ENCODE data around the gene NFXL1. TPM values are rescaled to one million over a fixed set of nuclear protein-coding genes. Genes with fewer than 3 reads are reported as not detected.

NFXL1 gene
- polyA plus RNA-seq, 1 donor = 8.4 TPM

GRCh38 chr4:47831026-47831679, 83.2 kb downstream of the NFXL1 start:
- DNase-seq (ENCODE audit: low read depth) = no peak

GRCh38 chr4:47830265-47831025, 83.9 kb downstream of the NFXL1 start:
- DNase-seq (ENCODE audit: low read depth) = no peak

GRCh38 chr4:47829438-47829837, 84.9 kb downstream of the NFXL1 start:
- DNase-seq (ENCODE audit: low read depth) = no peak

GRCh38 chr4:47827343-47828047, 86.9 kb downstream of the NFXL1 start:
- DNase-seq (ENCODE audit: low read depth) = no peak

- DNase-seq (ENCODE audit: low read depth) = no peak
These were observed 89.5 kb downstream of the NFXL1 start for GRCh38 chr4:47824840-47825239.

- DNase-seq (ENCODE audit: low read depth) = no peak
These were observed 95.2 kb downstream of the NFXL1 start for GRCh38 chr4:47819178-47819577.

GRCh38 chr4:47817275-47817674, 97.1 kb downstream of the NFXL1 start:
- DNase-seq (ENCODE audit: low read depth) = no peak

- DNase-seq (ENCODE audit: low read depth) = no peak
These were observed 97.6 kb downstream of the NFXL1 start for GRCh38 chr4:47816748-47817147.

GRCh38 chr4:47814618-47815295, 99.6 kb downstream of the NFXL1 start:
- no peak for DNase-seq (ENCODE audit: low read depth)

- no peak for DNase-seq (ENCODE audit: low read depth)
These were observed 104.7 kb downstream of the NFXL1 start for GRCh38 chr4:47809654-47810203.

- DNase-seq (ENCODE audit: low read depth) = no peak
These were observed 109.8 kb downstream of the NFXL1 start for GRCh38 chr4:47804598-47804997.

- no peak for DNase-seq (ENCODE audit: low read depth)
These were observed 112.8 kb downstream of the NFXL1 start for GRCh38 chr4:47801481-47802002.

GRCh38 chr4:47798165-47798564, 116.2 kb downstream of the NFXL1 start:
- DNase-seq (ENCODE audit: low read depth) = no peak

Other genes with a start within 250 kb of the NFXL1 start
- 1.4 TPM for gene CORIN, start 76.5 kb downstream of the NFXL1 start, polyA plus RNA-seq (ENCODE audit: insufficient read length)
- gene CNGA1, start 102.1 kb upstream of the NFXL1 start, polyA plus RNA-seq (ENCODE audit: insufficient read length) = 0.94 TPM
- 4.5 TPM for gene NIPAL1, start 102.2 kb upstream of the NFXL1 start, polyA plus RNA-seq (ENCODE audit: insufficient read length)
- gene TXK, start 219.7 kb upstream of the NFXL1 start, polyA plus RNA-seq (ENCODE audit: insufficient read length) = 0.48 TPM